Right ventricle myocardium inferior (tissue), 1 donor: ENCODE data around the gene LCK. TPM values are rescaled to one million over a fixed set of nuclear protein-coding genes. Genes with fewer than 3 reads are reported as not detected.
"Not testable (repeated sequence)": the region's sequence is repeated elsewhere in the genome, so short reads cannot be mapped to it uniquely, and the experiment has no call there.

Experiments
- ATAC-seq: fragments of 200-7000 bp; cut with Tn5 transposase; one replicate; pipeline ENCODE4 v1.9.1; 2020; ENCODE audit warnings: mild to moderate bottlenecking, moderate library complexity
- DNase-seq: peaks from one replicate; pipeline ENCODE4 v3.0.0; 2021; ENCODE audit errors: missing footprints
- intact Hi-C: fragments of 100-400 bp; cut with DNase I; formaldehyde crosslinking; loops from one replicate; pipeline ENCODE4 v1.11.0; 2022
- total RNA-seq: library from RNA; stranded (reverse); fragmentation: NEBNext Ultra II Directional; extraction: Animal tissue kit (Norgen Biotek cat#: 25700); gene quantifications from one replicate; pipeline ENCODE4 v1.2.1, GENCODE V29; 2021
- donor health status: DM: no; HTN: yes; CAD: no; lungs with severe emphysema.

LCK gene
- total RNA-seq, 1 donor from 2014 or later = 0.57 TPM

GRCh38 chr1:32265846-32266245 is 14.8 kb downstream of the LCK start:
- intact Hi-C loops = no loop called here
- ATAC-seq (no peak), DNase-seq (no peak)

GRCh38 chr1:32266921-32267591 is 16.0 kb downstream of the LCK start:
- DNase-seq (no peak), ATAC-seq (no peak)
- intact Hi-C loops = no loop called here

GRCh38 chr1:32269744-32270143 is 18.7 kb downstream of the LCK start:
- intact Hi-C loops = no loop called here
- DNase-seq = no peak
- ATAC-seq = no peak

GRCh38 chr1:32272557-32273390 is 21.7 kb downstream of the LCK start:
- ATAC-seq (no peak), DNase-seq (no peak)
- intact Hi-C loops = no loop called here

GRCh38 chr1:32273391-32274208 is 22.5 kb downstream of the LCK start:
- no peak for ATAC-seq
- DNase-seq = no peak
- intact Hi-C loops = no loop called here

GRCh38 chr1:32274646-32275340 is 23.7 kb downstream of the LCK start:
- no peak for ATAC-seq
- intact Hi-C loops = no loop called here
- DNase-seq = no peak

GRCh38 chr1:32275424-32275823 is 24.4 kb downstream of the LCK start:
- ATAC-seq = no peak

GRCh38 chr1:32276032-32276782 is 25.1 kb downstream of the LCK start:
- no peak for ATAC-seq

More at GRCh38 chr1:32275424-32275823, 24.4 kb downstream of the LCK start:
- DNase-seq = no peak
- intact Hi-C loops = no loop called here

GRCh38 chr1:32284777-32285176 is 33.7 kb downstream of the LCK start:
- DNase-seq, intact Hi-C loops, ATAC-seq: not testable (repeated sequence)

More at GRCh38 chr1:32276032-32276782, 25.1 kb downstream of the LCK start:
- intact Hi-C loops = no loop called here
- no peak for DNase-seq

- ATAC-seq = no peak
- intact Hi-C loops = no loop called here
Measured at GRCh38 chr1:32285658-32286057, 34.6 kb downstream of the LCK start.

GRCh38 chr1:32286763-32287162 is 35.7 kb downstream of the LCK start:
- DNase-seq (no peak), ATAC-seq (no peak)
- intact Hi-C loops = no loop called here

More at GRCh38 chr1:32285658-32286057, 34.6 kb downstream of the LCK start:
- no peak for DNase-seq

GRCh38 chr1:32289256-32289655 is 38.2 kb downstream of the LCK start:
- intact Hi-C loops = no loop called here
- DNase-seq (no peak), ATAC-seq (no peak)

- DNase-seq (no peak), ATAC-seq (no peak)
- intact Hi-C loops = loop anchor here (5.0 kb wide), 1 partner anchor 44 kb away; the partner anchor contains the start of gene FAM167B
Measured at GRCh38 chr1:32291145-32291707, 40.2 kb downstream of the LCK start.

- intact Hi-C loops = loop anchor here (5.0 kb wide), 1 partner anchor 45 kb away; the partner anchor contains the start of gene FAM167B
- DNase-seq (peak; percentile 99), ATAC-seq (peak; percentile 99)
Measured at GRCh38 chr1:32291708-32292538, 40.9 kb downstream of the LCK start, which contains the start of gene HDAC1. TSS of gene HDAC1 (plus strand) at chr1:32292083. CDS start at chr1:32292170, 87 bp downstream.

- ATAC-seq = not testable (repeated sequence)
Measured at GRCh38 chr1:32298211-32298610, 47.1 kb downstream of the LCK start.

GRCh38 chr1:32299327-32299726 is 48.3 kb downstream of the LCK start:
- DNase-seq (no peak), ATAC-seq (no peak)
- intact Hi-C loops = no loop called here

More at GRCh38 chr1:32298211-32298610, 47.1 kb downstream of the LCK start:
- intact Hi-C loops, DNase-seq: not testable (repeated sequence)
